SK-N-MC (cell line): ENCODE data around the gene WDFY1.

Experiments used
- EZH2 ChIP-seq: fragments of 200-600 bp; sonication (generic); IDR thresholded peaks from one replicate; pipeline ENCODE4 v1.6.1; 2017; ENCODE audit warnings: antibody characterized with exemption
- FOXP2 ChIP-seq: optimal IDR thresholded peaks from 2 replicates; pipeline ENCODE3; 2011; ENCODE audit warnings: mild to moderate bottlenecking, moderate library complexity; ENCODE audit not compliant: insufficient read depth; ENCODE audit errors: extremely low read length, control extremely low read depth
- POLR2AphosphoS5 ChIP-seq: IDR thresholded peaks from 2 replicates; pipeline ENCODE4 v1.6.1; 2012; ENCODE audit warnings: mild to moderate bottlenecking, low read depth, low read length, borderline replicate concordance

GRCh38 chr2:223932816-223933800 lies 12.0 kb downstream of the WDFY1 start:
- TF ChIP-seq POLR2AphosphoS5, result no peak
- no peak for TF ChIP-seq EZH2
- TF ChIP-seq FOXP2, result no peak
